Suppressor macrophage treated with lipopolysaccharide for 1 hour (primary cell): ENCODE data around the gene ENTPD1.
"Not testable (repeated sequence)": the region's sequence is repeated elsewhere in the genome, so short reads cannot be mapped to it uniquely, and the experiment has no call there.

Experiments used
- DNase-seq, 3 donors: peaks; one replicate each; pipeline ENCODE4 v3.0.0-alpha.2; 2020 to 2022

The ENTPD1 gene

DNA sequence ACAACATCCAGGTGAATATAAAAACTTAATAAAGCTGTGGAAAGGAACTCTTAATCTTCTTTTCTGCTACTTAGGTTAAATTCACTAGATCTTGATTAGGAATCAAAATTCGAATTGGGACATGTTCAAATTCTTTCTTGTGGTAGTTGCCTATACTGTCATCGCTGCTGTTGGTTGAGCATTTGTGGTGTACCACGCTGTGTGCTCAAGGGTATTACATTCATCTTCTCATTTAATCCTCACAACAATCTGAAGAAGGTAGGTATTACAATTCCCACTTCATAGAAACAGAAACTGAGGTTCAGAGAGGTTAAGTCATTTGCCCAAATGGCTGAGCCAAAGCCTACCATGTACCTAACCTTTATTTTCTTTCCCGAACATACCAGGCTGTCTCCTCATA, 111.9 kb downstream of the ENTPD1 start:
- DNase-seq, result no peak

DNA sequence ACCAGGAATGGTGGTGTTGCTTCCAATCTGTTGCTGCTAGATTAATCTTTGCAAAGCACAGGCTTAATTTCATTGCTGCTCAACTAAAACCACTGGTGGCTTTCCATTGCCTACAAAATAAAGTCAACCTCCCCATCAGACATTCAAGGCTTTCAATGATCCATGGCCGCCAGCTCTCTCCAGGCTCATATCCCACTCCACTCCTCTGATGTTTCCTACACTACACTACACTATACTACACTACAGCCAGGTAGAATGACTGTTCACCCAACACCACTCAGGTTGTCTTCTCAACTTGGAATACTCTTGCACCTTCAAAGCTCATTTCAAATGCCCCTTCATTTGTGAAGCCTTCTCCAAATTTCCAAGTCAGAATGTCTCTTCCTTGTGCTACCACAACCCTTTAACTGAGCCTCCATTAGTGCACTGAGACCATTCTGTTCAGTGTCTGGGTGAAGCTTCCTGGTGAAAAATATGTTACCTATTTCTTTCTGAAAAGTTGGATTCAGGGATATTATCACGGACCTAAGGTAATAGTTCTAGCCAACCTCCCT, 116.3 kb downstream of the ENTPD1 start:
- no peak for DNase-seq

DNA sequence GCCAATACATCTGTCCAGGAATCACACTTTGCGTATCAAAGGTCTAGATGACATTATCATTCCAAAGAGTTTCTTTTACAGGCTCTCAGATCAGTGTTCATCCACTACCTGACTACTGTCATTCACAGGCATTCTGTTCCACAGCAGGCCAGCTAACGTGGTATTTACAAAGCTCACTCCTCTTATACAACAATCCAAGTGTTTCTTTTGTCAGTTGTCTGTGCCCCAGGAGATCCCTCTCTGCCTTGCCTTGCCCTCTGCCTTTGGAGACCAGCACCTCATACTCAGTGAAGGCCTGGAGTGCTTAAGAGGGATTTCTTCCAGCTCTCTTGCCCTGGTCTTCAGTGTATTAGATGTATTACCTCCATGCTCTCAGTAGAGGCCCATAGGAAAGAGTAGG, 117.2 kb downstream of the ENTPD1 start:
- no peak for DNase-seq

DNA sequence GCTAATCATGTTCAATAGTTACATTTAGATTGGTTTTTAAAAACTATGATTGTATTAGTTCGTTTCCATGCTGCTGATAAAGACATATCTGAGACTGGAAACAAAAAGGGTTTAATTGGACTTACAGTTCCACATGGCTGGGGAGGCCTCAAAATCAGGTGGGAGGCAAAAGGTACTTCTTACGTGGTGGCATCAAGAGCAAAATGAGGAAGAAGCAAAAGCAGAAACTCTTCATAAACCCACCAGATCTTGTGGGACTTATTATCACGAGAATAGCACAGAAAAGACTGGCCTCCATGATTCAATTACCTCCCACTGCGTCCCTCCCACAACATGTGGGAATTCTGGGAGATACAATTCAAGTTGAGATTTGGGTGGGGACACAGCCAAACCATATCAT, 117.7 kb downstream of the ENTPD1 start:
- no peak for DNase-seq

DNA sequence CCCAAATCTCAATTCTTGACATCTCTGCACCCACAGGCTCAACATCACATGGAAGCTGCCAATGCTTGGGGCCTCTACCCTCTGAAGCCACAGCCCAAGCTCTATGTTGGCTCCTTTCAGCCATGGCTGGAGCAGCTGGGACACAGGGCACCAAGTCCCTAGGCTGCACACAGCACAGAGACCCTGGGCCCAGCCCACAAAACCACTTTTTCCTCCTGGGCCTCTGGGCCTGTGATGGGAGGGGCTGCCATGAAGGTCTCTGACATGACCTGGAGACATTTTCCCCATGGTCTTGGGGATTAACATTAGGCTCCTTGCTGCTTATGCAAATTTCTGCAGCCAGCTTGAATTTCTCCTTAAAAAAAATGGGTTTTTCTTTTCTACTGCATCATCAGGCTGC, 118.8 kb downstream of the ENTPD1 start:
- not testable (repeated sequence) for DNase-seq

DNA sequence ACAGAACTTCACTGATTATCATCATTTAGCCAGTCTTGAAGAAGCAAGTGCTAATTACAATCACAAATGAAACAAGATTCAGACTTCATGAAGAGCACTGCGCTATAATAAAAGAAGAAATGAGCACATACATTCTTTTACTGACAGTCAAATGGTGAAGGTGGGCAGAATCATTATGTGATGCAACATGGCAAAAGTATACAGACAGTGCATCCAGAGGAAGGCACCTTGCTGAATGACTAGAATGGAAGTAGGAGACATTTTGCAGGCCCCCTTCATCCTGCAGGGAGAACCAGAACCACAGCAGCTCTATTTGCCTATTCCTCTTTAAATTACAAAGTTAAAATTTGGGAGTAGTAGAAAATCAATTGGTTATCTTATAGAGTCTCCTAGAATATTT, 120.8 kb downstream of the ENTPD1 start:
- DNase-seq, result no peak

DNA sequence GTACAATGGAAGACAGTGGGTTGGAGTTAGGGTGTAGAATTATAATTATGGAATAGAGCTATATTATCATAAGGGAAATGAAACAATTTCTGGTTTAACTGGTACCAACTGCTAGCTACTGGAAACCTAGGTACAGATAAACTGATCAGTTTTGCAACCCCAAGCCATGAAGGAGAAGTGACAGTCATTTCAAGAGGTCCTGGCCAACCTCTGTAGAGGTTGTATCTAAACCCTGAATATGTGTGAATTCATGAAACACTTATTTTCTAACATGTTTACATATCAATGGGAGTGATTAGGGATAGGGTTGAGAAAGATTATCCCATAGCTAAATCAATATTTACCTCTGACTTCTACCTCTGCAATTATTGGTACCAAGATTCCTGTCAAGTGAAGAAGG, 121.9 kb downstream of the ENTPD1 start:
- no peak for DNase-seq

DNA sequence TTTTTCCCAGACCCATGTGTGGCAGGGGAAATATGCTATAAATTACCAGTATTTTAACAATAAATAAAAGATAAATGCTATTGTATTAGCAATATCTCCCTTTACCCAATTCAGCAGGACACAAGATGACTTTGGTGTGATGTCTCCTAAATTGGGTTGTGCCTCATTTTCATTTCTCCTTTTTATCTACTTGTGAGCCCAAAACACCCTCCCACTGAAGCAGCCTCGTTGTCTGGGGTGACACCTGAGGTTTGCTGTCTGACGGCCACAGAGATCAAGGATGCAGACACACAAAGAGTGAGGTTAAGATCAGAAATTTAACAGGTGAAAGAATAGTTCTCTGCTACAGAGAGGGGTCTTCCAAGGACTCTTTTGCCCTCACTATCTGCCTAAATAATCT, 124.7 kb downstream of the ENTPD1 start:
- DNase-seq, result no peak

DNA sequence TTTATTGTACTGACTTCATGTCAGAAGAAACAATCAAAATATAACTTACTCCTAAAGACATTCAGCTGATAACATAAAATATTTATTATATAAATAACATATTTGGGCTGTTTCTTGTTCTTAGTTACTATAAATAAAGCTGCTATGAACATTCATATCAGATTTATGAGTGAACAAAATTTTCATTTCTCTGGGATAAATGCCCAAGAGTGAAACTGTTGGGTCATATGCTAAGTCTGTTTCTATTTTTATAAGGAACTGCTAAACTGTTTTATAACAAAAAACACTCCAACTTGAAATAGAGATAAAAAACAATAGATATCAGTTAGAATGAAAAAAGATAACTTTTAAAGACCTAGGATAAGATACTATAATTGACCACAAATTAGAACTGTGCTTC, 125.4 kb downstream of the ENTPD1 start:
- DNase-seq, result no peak

DNA sequence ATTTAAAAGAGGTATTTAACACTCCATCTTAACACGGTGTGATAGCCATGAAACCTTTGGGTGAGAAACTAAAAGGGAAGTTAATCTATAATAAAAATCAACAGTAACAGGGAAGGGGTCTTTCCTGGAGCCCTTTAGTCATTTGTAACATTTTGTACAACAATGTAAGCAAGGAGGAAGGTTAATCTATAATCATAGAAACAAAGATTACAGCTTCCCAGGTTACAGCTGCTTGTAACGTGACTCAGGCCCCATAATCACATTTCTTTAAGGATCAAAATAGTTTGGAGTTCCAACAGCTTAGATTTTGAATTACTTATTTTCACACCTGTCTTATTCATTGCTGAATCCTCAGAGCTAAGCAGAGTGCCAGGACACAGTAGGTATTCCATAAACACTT, 133.9 kb downstream of the ENTPD1 start:
- DNase-seq, result no peak

DNA sequence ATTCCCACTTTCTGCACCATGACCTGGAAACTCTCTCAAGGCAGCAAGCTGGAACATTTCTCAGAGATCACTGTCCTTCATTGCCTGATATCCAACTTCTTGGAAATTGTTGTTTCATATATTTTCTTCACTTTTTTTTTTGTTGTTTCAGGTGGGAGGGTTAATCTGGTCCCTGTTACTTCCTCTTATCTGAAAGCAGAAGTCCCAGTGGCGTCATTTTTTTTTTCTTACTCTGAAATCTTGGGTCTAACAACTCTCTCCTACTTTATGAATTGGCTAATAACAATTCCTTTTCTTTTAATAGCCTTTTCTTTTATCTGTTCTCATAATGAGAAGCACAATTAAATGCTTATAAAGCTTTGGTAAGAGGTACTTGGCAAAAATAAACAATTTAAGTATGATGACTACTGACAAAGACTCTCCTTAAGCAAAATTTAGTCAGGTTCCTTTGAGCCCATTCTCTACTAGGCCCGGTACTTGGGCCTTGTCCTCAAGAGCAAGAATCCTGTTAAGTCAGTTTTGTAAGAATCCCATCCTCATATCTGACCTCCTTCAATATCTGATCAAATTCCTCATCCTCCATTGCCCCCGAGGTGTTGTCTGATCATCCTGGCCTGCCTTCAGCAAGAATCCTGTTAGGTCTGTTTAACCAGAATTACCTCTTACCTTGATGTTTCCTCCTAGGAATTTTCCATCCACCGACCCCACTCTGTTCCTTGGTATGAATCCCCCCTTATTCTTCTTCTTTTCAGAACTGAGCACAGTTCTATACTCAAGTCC, 140.3 kb downstream of the ENTPD1 start:
- peak; percentile 50 to 72 (median 59) for DNase-seq

DNA sequence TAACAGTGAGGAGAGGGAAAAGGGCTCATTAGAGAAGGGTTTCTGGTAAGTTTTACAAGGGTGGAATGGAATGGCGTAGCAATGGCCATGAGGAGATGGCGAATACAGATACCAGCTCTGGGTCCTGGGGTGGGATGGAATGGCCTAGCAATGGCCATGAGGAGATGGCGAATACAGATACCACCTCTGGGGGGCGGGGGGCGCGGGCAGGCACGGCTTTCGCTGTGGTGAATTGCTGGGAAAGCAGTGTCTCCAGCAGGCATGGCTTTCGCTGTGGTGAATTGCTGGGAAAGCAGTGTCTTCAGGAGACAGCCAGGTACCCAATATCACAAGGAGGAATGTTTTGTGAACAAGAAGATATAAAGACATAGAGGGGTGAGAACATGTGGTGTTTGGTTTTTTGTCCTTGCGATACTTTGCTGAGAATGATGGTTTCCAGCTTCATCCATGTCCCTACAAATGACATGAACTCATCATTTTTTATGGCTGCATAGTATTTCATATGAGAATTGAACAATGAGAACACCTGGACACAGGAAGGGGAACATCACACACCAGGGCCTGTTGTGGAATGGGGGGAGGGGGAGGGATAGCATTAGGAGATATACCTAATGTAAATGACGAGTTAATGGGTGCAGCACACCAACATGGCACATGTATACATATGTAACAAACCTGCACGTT, 150.1 kb downstream of the ENTPD1 start:
- not testable (repeated sequence) for DNase-seq

DNA sequence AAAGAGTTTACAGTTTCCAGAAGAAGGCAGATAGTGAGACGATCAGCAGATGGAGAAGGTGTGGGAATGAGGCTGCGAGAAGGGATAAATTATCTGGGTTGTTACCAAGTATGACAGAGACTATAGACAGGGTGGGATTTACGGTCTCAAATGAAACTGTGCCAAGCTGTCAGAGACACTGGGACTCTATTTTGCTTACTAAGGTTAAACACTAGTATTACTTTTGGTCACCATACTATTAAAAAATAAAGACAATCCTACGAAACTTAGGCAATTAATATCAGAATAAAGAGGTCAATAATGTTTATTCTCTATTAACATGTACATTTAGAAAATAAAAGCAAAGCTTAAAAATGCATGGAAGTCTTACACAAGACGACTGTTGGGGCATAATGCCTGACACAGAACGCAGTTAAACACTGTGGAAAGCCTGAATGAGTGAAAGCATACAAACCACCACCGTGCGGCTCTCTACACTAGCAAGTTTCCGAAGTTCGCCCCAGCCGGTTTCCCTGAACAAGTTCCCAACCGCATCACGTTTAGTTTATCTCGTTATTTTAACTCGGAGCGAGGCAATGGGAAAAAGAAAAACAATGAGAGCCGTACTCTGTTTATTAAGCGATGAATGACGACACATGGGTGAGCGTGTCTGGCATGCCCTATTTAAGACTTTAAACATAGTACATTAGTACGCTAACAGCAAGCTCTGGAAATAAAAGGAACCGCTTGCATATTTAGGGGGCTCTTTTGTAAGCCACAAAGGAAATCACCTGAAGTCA, 150.9 kb downstream of the ENTPD1 start:
- peak; percentile 51 to 64 (median 52) for DNase-seq

DNA sequence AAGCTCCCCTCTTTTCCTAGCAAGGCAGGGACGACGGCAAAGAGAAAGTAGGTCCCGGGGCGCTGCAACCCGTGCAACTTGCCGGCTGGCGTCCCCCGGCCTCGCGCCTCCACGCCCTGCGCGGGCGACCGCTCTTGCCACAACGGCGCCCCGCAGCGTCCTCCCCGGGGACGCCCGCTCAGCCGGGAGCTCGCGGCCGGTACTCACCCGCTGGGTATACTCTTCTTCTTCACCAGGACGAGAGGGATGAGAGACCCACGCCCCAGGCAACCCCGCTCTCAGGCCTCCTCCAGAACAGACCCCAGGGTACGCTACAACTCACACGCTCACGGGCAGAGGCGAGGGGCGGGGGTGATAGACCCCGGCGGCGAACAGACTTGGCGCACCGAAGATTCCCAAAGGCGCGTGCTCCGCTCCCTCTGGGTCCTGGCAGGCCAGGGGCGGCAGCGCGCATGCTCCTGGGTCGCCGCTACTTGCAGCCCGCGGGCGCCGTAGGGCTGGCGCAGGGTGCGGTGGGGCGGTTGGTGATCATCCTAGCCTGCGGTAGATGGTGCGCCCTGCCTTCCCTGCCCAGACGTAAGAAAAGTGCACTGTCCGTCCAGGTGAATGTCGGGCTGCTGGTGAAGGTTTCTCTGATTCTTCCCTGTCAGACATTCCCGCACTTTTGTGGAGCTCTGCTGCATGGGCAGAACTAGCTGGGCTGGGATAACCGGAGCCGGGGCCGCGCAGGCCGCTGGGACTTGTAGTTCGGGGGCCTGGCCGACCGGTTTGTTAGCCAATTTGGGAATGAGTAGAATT, 151.7 kb downstream of the ENTPD1 start, which contains the start of gene CC2D2B:
Gene CC2D2B (plus strand): TSS at position 520 of the 798 bp plus-strand sequence. CDS start 3,349 bp downstream, outside the sequence.
- peak; percentile 74 to 88 (median 79) for DNase-seq

DNA sequence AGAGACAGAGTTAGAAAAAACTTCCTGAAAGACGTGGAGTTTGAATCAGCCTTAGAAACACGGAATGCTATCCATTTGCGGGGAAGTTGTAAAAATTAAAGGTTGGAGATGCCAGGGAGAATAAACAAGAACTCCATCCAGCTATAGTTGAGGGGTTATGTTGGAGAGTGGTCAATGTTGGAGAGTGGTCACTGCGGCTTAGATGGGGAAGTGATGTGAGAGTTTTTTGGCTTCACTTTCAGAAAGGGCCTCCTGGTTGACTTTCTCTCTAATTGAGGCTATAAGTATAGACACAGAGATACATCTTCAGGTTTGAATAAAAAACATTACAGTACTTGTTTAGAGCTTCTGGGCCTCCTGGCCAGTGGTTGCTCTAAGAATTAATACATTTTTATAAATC, 152.5 kb downstream of the ENTPD1 start:
- no peak for DNase-seq

DNA sequence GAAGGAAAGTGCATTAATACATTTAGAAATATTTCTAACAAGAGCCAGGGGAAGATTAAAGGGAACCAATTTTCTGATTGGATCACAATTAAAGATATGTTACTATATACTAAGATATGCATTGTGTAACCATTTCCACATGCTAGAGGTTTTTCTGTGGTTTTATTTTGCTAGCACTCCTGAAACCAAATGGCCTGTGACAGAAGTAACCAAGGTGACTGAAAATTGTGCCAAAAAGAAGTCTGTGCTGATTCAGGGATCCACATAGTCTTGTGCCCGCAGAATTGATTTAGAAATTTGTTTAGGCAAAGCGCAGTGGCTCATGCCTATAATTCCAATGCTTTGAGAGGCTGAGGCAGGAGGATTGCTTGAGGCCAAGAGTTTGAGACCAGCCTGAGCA, 153.6 kb downstream of the ENTPD1 start:
- no peak for DNase-seq

DNA sequence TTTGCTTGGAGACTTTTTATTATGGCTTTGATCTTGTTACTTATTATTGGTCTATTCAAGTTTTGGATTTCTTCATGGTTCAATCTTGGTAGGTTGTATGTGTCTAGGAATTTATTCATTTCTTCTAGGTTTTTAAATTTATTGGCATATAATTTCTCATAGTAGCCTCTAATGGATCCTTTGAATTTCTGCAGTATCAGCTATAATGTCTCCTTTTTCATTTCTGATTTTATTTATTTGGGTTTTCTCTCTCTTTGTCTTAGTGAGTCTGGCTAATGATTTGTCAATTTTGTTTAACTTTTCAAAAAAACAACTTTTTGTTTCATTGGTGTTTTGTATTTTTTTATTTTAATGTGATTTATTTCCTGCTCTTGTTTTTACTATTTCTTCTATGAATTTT, 160.1 kb downstream of the ENTPD1 start:
- not testable (repeated sequence) for DNase-seq
